GM23338 (cell line): ENCODE results near the gene IKZF1.

ENCODE experiments used
- CREB1 ChIP-seq: fragments of 250-450 bp; sonication (Bioruptor Pico); IDR thresholded peaks from 2 replicates; pipeline ENCODE4 v1.5.0; 2020; ENCODE audit warnings: low read depth, mild to moderate bottlenecking, moderate library complexity
- EZH2 ChIP-seq: fragments of 200-600 bp; sonication (generic); IDR thresholded peaks from one replicate; pipeline ENCODE4 v1.8.0; 2017; ENCODE audit warnings: antibody characterized with exemption, mild to moderate bottlenecking, low read depth; ENCODE audit not compliant: unreplicated experiment
- EZH2phosphoT487 ChIP-seq: fragments of 200-600 bp; sonication (generic); IDR thresholded peaks from one replicate; pipeline ENCODE4 v1.8.1; 2018; ENCODE audit warnings: antibody characterized with exemption; ENCODE audit not compliant: unreplicated experiment
- JUNB ChIP-seq: IDR thresholded peaks from one replicate; pipeline ENCODE4 v1.6.1; 2016; ENCODE audit warnings: antibody characterized with exemption; ENCODE audit not compliant: unreplicated experiment
- NANOG ChIP-seq: IDR thresholded peaks from 2 replicates; pipeline ENCODE4 v1.6.1; 2016; ENCODE audit warnings: antibody characterized with exemption, borderline replicate concordance
- POLR2AphosphoS5 ChIP-seq: IDR thresholded peaks from 2 replicates; pipeline ENCODE4 v1.6.1; 2016; ENCODE audit warnings: antibody characterized with exemption, low read depth
- STAT1 ChIP-seq: IDR thresholded peaks from one replicate; pipeline ENCODE4 v1.6.1; 2016; ENCODE audit warnings: antibody characterized with exemption; ENCODE audit not compliant: unreplicated experiment
- ZNF114 ChIP-seq: fragments of 250-450 bp; sonication (Bioruptor Pico); IDR thresholded peaks from 2 replicates; pipeline ENCODE4 v1.5.0; 2020; ENCODE audit warnings: mild to moderate bottlenecking, moderate library complexity
- ZNF331 ChIP-seq: fragments of 250-450 bp; sonication (Bioruptor Pico); IDR thresholded peaks from 2 replicates; pipeline ENCODE4 v1.5.0; 2020; ENCODE audit warnings: low read depth, mild to moderate bottlenecking, moderate library complexity
- TF ChIP-seq, protein P1 (sequence below), 2 experiments: fragments of 200-600 bp in 1 of 2; sonication (generic) in 1 of 2; conservative IDR thresholded peaks; 2 replicates each; pipeline versions ENCODE4 v1.5.1 to v1.6.1; 2016 to 2017; ENCODE audit warnings: antibody characterized with exemption in 2 of 2, low read depth in 2 of 2, mild to moderate bottlenecking in 2 of 2, moderate library complexity in 1 of 2
- TF ChIP-seq, protein P2 (sequence below): IDR thresholded peaks from one replicate; pipeline ENCODE4 v1.6.1; 2018; ENCODE audit warnings: antibody characterized with exemption; ENCODE audit not compliant: unreplicated experiment

DNA sequence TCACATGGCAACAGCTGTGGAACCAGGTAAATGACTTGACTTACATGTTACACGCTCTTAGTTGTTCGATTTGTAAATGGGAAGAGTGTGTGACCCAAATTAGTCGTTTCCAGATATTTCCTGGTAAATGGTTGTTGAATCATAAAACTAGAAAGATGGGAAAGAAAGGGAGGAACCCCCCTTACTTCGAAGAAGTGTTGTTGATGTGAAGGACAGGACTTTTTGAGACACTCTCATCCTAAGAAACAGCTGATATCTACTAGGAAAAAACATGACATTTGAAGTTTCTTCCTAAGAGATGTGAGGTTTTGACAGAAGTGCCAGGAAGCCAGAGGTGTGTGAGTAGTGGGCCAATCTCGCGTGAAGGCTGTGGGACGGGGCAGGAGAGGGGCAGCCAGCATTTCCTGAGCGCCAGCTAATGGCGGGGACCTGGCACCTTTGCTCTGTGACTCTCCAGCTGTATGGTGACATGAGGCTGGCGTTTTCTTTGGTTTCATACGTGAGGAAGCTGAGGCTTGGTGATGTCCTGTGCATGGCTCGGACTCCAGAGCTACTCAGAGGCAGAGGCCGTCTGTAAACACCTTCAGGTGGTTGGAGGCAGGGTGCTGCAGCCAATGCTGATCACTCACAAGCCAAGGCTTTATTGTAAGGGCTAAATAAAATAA, 53.7 kb downstream of the IKZF1 start:
- TF ChIP-seq, protein P1, sequence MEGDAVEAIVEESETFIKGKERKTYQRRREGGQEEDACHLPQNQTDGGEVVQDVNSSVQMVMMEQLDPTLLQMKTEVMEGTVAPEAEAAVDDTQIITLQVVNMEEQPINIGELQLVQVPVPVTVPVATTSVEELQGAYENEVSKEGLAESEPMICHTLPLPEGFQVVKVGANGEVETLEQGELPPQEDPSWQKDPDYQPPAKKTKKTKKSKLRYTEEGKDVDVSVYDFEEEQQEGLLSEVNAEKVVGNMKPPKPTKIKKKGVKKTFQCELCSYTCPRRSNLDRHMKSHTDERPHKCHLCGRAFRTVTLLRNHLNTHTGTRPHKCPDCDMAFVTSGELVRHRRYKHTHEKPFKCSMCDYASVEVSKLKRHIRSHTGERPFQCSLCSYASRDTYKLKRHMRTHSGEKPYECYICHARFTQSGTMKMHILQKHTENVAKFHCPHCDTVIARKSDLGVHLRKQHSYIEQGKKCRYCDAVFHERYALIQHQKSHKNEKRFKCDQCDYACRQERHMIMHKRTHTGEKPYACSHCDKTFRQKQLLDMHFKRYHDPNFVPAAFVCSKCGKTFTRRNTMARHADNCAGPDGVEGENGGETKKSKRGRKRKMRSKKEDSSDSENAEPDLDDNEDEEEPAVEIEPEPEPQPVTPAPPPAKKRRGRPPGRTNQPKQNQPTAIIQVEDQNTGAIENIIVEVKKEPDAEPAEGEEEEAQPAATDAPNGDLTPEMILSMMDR (conservative IDR thresholded peaks at IDR 0.05; ENCODE audit: low read depth in 2 of 2), result no peak
- TF ChIP-seq NANOG (no peak), EZH2phosphoT487 (no peak), POLR2AphosphoS5 (no peak), EZH2 (no peak), JUNB (no peak), CREB1 (no peak), STAT1 (no peak), ZNF331 (no peak), ZNF114 (CRISPR knock-in tag) (no peak)
- TF ChIP-seq, protein P2, sequence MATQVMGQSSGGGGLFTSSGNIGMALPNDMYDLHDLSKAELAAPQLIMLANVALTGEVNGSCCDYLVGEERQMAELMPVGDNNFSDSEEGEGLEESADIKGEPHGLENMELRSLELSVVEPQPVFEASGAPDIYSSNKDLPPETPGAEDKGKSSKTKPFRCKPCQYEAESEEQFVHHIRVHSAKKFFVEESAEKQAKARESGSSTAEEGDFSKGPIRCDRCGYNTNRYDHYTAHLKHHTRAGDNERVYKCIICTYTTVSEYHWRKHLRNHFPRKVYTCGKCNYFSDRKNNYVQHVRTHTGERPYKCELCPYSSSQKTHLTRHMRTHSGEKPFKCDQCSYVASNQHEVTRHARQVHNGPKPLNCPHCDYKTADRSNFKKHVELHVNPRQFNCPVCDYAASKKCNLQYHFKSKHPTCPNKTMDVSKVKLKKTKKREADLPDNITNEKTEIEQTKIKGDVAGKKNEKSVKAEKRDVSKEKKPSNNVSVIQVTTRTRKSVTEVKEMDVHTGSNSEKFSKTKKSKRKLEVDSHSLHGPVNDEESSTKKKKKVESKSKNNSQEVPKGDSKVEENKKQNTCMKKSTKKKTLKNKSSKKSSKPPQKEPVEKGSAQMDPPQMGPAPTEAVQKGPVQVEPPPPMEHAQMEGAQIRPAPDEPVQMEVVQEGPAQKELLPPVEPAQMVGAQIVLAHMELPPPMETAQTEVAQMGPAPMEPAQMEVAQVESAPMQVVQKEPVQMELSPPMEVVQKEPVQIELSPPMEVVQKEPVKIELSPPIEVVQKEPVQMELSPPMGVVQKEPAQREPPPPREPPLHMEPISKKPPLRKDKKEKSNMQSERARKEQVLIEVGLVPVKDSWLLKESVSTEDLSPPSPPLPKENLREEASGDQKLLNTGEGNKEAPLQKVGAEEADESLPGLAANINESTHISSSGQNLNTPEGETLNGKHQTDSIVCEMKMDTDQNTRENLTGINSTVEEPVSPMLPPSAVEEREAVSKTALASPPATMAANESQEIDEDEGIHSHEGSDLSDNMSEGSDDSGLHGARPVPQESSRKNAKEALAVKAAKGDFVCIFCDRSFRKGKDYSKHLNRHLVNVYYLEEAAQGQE, result no peak
